Stimulated activated CD8-positive, alpha-beta memory T cell treated with anti-CD3 and anti-CD28 coated beads, Interleukin-7, amount 100 ng/mL, for 24 hours (primary cell): Measurements from ENCODE around the gene PTPRE.
A peak's percentile ranks its signal among the peaks of the same experiment; 100 is the strongest.

Experiments
- DNase-seq: peaks from one replicate; pipeline ENCODE4 v3.0.0-alpha.2; 2020; ENCODE audit warnings: low read depth

PTPRE gene, protein sequence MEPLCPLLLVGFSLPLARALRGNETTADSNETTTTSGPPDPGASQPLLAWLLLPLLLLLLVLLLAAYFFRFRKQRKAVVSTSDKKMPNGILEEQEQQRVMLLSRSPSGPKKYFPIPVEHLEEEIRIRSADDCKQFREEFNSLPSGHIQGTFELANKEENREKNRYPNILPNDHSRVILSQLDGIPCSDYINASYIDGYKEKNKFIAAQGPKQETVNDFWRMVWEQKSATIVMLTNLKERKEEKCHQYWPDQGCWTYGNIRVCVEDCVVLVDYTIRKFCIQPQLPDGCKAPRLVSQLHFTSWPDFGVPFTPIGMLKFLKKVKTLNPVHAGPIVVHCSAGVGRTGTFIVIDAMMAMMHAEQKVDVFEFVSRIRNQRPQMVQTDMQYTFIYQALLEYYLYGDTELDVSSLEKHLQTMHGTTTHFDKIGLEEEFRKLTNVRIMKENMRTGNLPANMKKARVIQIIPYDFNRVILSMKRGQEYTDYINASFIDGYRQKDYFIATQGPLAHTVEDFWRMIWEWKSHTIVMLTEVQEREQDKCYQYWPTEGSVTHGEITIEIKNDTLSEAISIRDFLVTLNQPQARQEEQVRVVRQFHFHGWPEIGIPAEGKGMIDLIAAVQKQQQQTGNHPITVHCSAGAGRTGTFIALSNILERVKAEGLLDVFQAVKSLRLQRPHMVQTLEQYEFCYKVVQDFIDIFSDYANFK

DNA sequence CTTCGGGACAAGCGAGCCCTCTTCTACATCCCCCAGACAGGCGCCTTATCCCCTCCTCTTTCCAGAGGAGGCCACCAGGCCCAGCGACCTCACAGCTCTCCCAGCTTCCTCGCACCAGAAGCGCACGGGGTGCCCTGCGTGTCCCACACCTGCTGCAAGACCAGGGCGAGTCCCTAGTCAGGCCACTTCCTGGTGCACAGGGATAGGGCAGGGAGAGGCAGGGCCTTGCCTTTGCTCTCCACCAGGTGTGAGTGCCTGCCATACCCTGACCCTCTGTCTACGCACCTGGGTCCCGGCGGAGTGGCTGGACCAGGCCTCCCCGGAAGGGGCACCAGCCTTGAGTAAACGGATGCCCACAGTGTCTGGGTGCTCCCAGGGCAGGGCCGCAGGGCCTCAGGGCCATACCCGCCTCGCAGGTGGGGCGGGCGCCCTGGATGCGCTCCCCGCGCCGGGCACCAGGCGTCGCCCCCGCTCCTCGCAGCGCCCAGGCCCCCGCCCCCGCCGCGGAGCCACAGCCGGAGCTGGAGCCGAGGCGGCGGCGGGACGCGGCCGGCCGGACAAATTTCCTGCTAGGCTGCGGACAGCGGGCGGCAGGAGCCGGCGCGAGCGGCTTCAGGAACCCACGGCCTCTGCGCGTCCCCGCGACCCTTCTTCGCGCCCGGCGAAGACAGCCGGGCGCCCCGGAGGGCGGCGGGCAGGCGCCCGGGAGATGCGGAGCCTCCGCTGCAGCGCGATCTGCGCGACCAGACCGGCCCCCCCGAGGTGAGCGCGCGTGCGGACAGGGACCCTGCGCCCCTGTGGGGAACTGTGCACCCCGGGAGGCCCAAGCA lies at the start of gene PTPRE:
PTPRE (plus strand) TSS at position 556 of the 830 bp plus-strand sequence. CDS start 133,779 bp downstream, outside the sequence.
- DNase-seq: peak; percentile 33

DNA sequence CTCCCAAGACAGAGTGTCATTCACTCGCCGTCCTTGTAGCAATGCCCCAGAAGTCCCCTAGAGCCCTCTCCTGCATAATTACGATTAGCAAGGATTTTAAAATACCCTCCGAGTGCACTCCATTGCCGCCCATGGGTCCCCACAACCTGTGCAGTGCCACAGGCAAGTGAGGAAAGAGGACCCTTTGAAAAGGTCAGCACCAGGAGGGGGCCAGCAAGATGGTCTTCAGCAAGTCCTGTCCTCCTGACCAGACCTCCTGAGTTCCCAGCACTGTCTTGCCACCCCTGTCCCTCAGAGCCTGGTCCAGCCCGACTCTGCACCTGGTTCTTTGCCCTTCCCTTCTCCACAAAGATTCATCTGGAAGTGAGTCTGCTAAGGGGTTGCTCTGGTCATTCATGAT lies 46.3 kb upstream of the PTPRE start:
- no peak for DNase-seq

DNA sequence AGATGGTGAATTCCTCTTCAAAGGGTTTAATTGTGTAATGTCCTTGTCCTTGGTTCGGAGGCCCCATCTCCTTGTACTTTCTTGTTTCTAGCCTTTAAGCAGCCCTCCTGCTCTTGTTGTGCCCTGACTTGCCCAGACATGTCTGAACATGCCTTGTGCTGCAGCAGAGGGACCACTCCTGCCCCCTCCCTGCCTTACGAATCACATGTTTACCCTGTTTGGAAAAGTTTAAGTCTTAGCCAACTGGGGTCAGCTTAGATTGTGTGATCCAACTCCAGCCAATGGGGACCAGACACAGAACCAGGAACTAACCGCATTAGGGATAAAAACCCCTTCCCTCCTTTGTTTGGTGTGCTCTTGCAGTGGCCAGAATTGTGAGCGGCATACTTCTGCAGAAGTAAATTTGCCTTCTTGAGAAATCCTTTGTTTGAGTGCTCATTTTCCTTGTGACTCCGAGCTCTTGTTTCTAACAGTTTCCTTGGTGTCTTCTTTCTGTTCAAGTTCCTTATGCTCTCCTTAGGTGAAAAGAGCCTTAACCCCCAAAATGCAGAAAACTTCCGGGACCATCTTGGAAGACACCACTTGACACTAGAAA lies 43.6 kb upstream of the PTPRE start:
- DNase-seq: no peak

DNA sequence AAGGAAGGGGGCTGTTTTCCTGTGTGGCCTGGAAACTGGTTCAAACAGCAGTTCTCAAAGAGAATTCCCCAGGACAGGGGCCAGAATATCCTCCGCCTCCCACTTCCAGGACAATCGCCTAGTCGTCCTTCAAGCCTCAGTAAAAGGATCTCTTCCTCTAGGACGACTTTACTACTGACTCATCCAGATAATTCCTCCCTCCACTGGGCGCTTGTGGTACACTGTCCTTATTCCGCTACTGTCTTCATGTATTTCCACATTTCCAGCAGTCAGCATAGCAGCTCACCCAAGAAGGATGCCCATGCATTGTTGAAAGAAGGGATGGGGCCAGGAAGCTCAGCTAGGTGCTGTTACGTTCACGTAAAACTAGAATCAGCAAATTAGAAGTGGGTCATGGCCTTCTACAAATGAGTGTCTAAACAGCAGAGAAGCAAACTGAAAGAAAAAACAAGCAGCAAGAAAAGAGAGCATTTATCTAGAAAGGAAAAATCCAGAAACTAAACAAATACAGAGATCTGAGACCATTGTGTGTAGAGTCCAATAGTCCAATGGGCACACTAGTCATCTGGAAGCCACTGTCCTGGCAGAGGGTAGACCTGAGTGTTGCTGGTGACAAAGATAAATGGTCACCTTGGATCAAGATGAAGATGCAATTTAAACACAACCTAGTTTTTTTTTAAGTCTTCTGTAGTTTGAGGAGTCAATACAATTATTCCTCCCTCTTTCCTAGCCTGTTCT lies 40.5 kb upstream of the PTPRE start:
- DNase-seq: no peak

DNA sequence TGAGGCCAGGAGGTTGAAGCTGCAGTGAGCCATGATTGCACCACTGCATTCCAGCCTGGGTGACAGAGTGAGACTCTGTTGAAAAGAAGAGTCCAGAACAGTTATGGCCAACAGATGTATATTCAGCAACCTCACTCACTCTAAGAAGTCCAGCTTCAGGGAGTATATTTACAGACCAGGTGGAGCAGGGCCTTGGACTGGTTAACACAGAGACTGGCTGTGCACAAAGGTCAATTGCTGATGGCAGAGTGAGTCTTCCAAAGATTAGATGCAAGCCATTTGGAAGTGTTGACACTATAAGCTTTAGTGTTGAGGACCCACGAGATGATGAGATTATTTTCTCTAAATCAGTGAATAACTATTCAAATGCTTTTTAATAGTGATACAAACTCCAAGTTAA lies 39.1 kb upstream of the PTPRE start:
- DNase-seq: no peak

DNA sequence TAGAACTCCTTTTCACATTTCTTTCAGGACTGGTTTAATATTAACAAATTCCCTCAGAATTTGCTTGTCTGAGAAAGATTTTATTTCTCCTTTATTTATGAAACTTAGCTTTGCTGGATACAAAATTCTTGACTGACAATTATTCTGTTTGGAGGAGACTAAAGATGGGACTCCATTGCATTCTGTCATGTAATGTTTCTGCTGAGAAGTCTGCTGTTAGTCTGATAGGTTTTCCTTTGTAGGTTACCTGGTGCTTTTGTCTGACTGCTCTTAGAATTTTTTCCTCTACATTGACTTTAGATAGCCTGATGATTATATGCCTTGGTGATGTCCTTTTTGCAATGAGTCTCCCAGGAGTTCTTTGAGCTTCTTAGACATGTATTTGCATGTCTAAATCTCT lies 37.6 kb upstream of the PTPRE start:
- no peak for DNase-seq

DNA sequence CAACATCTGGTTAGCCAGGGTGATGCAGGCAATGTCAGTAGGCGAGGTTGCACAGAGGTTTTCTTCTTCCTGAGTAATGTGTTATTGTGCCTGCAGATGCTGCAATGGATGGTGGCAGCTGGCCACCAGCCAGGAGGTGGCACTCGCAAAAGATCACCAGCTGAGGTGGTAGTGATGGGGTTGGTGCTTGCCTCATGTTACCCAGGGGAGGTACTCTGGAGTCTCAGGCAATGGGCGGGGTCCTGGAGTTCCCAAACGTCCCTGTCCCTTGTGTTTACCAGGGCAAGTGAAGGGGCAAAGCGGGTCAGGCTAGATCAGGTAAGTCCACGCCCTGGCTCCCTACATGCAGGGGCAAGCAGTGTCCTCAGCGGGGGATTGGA lies 35.3 kb upstream of the PTPRE start:
- DNase-seq: no peak

DNA sequence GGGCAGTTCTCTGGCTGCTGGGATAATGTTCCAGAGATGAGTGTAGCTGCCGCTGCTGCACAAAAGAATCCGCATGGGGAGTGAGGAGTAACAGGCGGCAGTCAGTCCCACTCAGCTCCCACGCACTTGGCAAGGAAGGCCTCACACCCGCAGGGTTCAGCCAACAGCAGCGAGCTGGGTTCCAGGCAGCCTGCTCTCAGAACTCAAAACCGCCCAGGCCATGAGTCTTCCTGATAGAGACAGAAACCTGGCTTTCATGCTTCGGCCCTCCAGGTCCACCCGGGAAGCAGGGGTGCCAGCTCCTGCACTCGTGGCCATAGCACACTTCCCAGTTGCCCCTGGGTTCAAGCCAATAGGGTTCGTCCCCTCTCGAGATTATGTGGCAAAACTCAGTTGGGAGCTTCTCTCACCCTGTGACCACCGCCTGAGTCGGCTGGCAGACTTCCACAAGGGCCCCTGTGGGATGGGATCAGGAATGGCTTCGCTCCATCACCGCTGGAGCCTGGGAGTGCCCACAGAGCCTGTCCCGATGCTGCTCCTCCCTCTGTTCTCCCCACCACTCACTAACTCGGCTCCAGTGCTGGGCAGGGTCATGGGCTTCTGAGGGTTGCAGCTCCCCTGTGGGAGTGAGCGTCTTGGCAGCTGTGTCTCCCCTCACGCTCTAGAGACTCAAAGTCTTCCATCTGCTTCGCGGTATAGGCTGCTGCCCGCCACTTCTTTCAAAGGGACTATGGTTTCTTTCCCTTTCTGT lies 34.7 kb upstream of the PTPRE start:
- no peak for DNase-seq

DNA sequence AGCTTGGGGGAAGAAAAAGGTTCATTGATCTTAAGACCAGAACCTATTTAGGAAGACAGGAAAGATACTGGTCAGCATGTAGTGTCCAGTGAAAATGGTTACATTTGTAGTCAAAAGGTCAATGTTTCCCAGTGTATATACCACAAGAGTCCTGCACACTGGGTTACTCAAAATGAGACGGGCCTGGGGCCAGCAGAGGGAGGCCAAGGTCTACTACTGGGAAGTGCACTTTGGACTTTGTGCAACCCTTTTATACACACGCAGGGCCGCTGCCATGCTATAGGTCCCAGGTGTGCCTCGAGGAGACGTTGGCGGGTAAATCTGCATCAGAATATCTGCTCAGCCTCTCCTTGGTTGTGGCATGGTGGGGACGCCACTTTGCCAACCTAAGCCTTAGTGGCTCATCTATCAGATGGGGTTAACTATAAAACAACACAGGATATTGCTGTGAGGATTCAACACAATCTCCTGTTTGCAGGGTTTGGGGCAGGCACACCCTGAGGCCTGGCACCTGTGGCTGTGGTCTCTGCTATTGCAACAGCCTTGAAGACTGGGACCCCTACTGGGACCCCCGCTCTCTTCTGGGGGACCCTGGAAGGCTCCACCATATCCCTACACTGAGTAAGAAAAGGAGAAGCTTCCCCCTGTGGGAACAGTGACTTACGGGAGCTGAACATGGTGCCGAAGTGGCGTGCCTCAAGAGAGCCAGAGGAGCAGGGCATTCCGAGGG lies 33.9 kb upstream of the PTPRE start:
- DNase-seq: no peak

DNA sequence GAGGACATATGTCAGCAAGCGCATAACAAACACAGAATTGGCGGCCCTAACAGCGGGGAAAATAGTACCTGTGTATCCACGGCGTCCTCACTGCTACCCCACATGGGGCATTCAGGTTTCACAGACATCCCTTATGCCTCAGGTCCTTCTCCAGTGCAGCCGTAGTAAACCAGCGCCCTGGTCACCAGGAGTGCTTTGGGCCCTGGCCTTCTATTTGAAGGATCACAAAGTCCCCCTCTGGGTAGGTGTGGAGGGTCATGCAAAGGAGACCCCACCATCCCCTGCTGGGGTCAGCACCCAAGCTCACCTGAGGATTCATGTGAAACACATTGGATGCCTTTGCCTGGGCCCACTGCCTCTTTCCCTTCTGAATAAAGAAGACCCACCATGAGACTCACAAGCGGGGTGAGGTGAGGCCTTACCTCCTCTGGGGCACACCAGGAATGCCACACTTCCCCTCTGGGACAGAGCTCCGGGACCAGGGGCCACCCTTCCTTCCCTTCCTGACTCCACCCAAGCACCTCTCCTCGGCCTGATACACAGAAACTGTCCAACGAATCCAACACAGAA lies 32.9 kb upstream of the PTPRE start:
- DNase-seq: no peak

DNA sequence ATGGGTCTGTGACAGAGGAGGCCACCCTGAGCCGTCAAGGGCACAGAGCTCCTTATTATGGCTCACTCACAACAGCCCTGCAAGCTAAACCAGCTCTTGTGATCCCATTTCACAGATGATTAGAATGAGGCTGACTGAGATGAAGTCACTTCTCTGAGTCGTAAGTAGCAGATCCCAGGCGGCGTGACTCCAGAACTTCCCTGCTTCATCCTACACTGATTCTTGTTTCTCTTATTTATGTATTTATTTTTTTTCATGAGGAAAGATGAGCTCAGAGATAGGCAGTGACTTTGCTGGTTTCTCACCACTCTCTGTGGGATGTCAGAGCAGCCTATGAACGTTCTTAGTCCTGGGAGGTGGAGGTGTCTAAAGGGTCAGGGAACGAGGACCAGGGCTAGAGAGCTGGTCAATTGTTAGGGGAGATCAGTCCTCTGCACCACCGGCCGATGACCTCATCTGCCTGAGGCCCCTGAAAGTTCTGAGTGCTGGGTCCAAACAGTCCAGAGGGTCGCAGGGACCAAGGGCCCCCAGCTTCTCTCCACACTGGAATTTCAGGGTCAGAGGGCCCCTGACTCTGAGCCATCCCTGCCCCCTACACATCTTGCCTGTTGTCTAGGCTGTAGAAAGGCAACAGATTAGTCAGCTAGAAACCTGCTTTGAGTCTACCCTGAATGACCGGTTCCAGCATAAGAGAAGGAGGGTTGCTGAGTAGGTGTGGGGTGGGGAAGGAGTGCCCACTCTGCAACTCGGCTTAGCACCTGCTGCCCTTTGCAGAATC lies 32.0 kb upstream of the PTPRE start:
- no peak for DNase-seq

DNA sequence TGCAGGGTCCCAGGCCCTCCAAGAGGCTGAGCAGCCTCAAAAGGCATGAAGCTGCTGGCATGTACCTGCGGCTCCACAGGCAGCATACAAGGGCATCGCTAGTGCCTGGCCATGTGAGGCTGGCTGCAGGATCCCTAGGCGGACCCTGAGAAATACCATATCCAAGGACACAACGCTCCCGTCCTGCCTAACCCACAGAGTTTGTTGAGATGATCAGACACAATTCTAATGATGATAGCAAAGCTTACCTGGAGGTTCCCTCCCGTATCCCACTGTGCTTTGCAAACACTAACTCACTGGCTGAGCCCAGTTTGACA lies 31.5 kb upstream of the PTPRE start:
- DNase-seq: no peak

DNA sequence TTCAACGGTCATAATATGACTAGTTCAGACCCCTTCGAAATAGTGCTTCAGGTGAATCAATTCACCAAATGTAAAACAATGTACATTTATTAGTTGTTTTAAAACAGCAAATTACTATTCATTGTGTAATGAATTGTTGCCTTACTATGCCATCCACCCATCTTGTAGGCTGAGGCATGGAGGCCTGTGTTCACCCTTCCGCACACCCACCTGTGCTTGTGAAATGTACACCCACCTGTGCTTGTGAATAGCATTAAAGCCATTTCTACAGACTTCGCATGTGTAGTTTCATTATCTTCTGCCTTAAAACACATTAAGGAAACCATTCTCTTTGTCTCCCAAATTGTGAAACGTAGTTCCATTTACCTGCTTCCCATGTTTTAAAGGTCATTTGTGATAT lies 31.0 kb upstream of the PTPRE start:
- DNase-seq: no peak

DNA sequence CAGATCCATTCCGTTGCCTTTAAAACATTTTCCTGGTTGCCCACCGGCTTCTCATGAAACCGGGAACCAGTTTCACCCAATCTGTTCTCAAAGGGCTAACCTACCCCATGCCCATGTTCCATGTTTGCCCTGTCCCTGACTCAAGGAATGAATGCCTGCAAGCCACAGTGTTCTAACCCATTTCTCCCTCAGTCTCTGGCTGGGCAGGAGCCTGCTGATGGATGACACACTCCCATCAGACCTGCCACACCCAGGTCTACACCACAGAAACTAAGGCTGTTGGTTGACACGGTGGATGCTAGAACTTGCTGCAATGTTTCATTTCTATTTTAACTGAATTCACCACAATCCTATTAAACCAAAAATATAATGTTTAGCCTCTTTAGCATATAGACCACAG lies 29.8 kb upstream of the PTPRE start:
- DNase-seq: no peak

DNA sequence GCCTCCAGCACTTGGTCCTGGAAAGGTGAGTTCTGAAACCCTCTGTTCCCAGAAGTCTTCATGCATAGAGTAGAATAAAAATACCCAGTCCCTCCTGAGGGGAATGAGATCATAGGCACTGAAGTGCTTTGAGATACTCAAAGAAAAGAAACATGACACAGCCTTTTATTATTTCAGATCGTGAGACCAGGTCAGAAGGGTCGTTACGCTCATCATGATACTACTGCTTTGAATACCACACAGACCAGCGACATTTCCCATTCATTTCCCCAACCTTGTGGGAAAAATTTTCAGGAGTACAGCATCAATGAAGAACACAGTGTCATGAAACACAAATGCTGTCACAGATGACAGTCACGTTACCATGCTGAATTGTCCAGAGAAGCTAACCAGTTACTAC lies 29.2 kb upstream of the PTPRE start:
- no peak for DNase-seq

DNA sequence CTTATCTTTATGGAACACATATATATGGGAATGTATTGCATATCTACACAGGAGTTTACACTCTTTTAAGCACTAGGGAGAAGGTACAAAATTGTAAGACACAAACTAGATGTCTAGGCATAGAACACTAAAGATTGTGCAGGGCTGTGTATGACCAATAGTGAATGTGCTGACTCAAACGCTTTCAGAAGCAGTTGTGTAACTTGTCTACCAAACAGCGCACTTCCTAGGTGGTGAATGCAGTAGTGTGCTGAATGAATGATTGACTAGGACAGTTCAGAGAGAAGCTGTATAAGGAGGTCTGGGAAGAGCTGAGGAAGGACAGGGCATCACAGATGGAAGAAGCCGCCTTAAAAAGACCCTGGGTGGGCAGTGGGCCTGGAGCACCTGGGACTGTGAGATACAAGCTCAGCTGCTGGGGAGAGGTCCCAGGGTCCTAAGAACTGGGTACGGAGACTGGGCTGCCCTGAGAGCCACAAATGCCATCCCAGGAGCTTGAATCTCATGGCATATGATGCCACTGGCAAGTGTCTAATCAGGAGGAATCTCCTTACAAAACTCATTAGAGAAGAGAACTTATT lies 28.3 kb upstream of the PTPRE start:
- no peak for DNase-seq

DNA sequence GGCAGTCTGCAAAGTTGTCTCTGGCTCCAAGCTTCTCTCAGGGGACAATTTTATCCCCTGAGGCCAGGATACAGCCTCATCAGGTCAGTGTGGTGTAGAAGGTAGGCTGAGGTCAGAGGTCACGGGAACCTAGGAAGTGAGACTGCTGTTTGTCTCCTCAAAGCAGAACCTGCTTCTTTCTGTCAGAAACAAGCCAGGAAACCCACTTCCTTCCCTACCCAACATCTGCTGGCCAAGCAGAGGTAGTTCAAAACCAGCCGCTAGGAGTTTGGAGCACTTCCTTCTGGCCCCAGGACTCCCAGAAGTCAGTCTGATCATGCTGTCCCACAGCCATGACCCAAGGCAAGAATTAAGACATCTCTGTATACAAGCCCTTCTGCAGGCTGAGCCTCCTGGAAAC lies 26.3 kb upstream of the PTPRE start:
- no peak for DNase-seq

DNA sequence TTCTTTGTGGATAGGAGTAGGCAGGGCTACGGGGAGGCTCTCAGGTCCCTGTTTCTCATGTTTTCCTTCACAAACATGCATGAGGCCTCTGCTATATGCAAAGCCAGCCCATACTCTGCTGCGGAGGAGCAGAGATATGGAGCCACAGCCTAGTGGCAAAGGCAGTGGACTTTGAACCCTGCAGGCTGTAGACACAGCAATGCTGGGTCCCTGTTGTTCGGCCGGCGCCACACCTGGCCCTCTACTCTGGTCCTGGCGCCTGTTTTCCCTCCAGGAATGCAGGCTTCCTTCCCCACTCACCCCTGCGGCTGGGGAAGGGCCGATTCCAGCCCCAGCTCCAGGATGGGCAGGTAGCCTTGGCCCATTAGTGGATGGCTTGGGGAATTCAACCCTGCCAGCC lies 25.6 kb upstream of the PTPRE start:
- DNase-seq: no peak

DNA sequence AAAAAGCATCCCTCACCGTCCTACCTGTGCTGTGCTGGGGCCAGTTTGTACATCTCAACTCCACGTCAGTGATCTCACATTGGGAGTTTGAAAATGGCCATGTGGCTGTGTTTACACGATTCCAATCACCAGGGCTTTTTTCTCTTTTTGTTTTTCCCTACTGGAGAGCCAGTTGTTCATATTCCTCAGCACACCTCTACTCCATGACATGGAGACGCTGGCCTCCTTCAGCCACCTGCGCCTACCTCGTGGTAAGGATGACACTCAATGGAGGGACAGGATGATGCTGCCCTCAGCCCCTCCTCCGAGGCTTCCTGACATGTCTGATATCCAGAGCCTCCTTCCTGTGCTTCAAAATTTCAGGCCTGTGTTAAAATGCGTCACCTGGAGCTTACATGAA lies 24.5 kb upstream of the PTPRE start:
- no peak for DNase-seq
